Spleen (tissue), 11 donors: ENCODE results near the gene GPR45. TPM values are rescaled to one million over a fixed set of nuclear protein-coding genes. Genes with fewer than 3 reads are reported as not detected.
"Not testable (repeated sequence)": the region's sequence is repeated elsewhere in the genome, so short reads cannot be mapped to it uniquely, and the experiment has no call there.

ENCODE experiments used
- DNase-seq: peaks from one replicate; pipeline ENCODE4 v3.0.0-alpha.2; 2020
- H3K27ac ChIP-seq, 8 donors: fragments of 200-600 bp; sonication (generic) in 7 of 8; 1 replicate in 4 of 8; 2 replicates in 4 of 8; pipeline versions ENCODE4 v1.5.0 to v1.8.0; 2016 to 2021; ENCODE audit warnings: inconsistent platforms in 4 of 8, mild to moderate bottlenecking in 4 of 8, moderate library complexity in 1 of 8
- H3K27me3 ChIP-seq, 7 donors: fragments of 200-600 bp; sonication (generic) in 6 of 7; replicated peaks in 1 of 7; 1 replicate in 4 of 7; 2 replicates in 3 of 7; pipeline versions ENCODE4 v1.5.0 to v1.8.0; 2016 to 2021; ENCODE audit warnings: inconsistent platforms in 3 of 7, mild to moderate bottlenecking in 1 of 7
- H3K36me3 ChIP-seq, 6 donors: fragments of 200-600 bp; sonication (generic) in 5 of 6; 1 replicate in 4 of 6; 2 replicates in 2 of 6; pipeline versions ENCODE4 v1.5.0 to v1.8.0; 2016 to 2021; ENCODE audit warnings: inconsistent platforms in 2 of 6
- H3K4me1 ChIP-seq, 6 donors: fragments of 200-600 bp; sonication (generic) in 5 of 6; 1 replicate in 3 of 6; 2 replicates in 3 of 6; pipeline versions ENCODE4 v1.5.0 to v1.8.0; 2016 to 2021; ENCODE audit warnings: inconsistent platforms in 3 of 6
- H3K4me3 ChIP-seq, 8 donors: fragments of 200-600 bp; sonication (generic) in 7 of 8; 1 replicate in 4 of 8; 2 replicates in 4 of 8; pipeline versions ENCODE4 v1.5.0 to v1.8.0; 2016 to 2021; ENCODE audit warnings: inconsistent platforms in 4 of 8, mild to moderate bottlenecking in 4 of 8, moderate library complexity in 2 of 8
- H3K9me3 ChIP-seq, 8 donors: fragments of 200-600 bp; sonication (generic) in 7 of 8; 1 replicate in 4 of 8; 2 replicates in 4 of 8; pipeline versions ENCODE4 v1.5.0 to v1.8.0; 2016 to 2021; ENCODE audit warnings: inconsistent platforms in 4 of 8
- POLR2A ChIP-seq, 3 donors: fragments of 450-650 bp; IDR thresholded peaks; one replicate each; pipeline ENCODE4 v1.5.1; 2017; ENCODE audit warnings: antibody characterized with exemption in 3 of 3, mild to moderate bottlenecking in 1 of 3
- POLR2AphosphoS5 ChIP-seq, 3 donors: sonication (generic); formaldehyde crosslinking; IDR thresholded peaks; one replicate each; pipeline ENCODE4 v1.5.1; 2017; ENCODE audit warnings: antibody characterized with exemption in 3 of 3
- WGBS, 5 donors: extraction: QIAGEN DNeasy Blood & Tissue Kit in 3 of 5; methylation state at CpG; one replicate each; pipeline versions ENCODE4 v1.1.5 to v1.1.7; 2013 to 2018; 5-methylcytosine and 5-hydroxymethylcytosine counted together
- intact Hi-C: fragments of 100-400 bp; cut with DNase I; formaldehyde crosslinking; loops from one replicate; pipeline ENCODE4 v1.15.0; 2023; ENCODE audit warnings: low total_unique reads
- polyA plus RNA-seq, 3 donors: library from polyadenylated mRNA; stranded (reverse); fragments of 200-250 nt; gene quantifications; one replicate each; pipeline ENCODE4 v1.2.1, GENCODE V29; 2013
- total RNA-seq, 7 donors: library from RNA; depleted of rRNA in 3 of 7; stranded (reverse); fragments of >200 nt in 3 of 7; fragmentation: NEBNext Ultra II Directional in 4 of 7; extraction: Animal tissue kit (Norgen Biotek cat#: 25700) in 4 of 7; gene quantifications; one replicate each; pipeline versions ENCODE4 v1.1.0 to v1.2.1, GENCODE V29; 2016 to 2021
- TF ChIP-seq, protein P1 (sequence below), 11 experiments: fragments of 200-600 bp in 7 of 11; fragments of 450-650 bp in 4 of 11; sonication (generic) in 4 of 11; IDR thresholded peaks in 8 of 11; conservative IDR thresholded peaks in 3 of 11; 1 replicate in 7 of 11; 2 replicates in 4 of 11; pipeline versions ENCODE4 v1.4.0 to v1.8.0; 2016 to 2021; ENCODE audit warnings: antibody characterized with exemption in 11 of 11, inconsistent platforms in 4 of 11, mild to moderate bottlenecking in 1 of 11
- donor health status: healthy with polysubstance abuse.
- donor health status: DM: no; HTN: no; CAD: no; lungs with moderate emphysema.
- donor health status: DM: no; HTN: no; CAD: no.
- donor health status: Bipolar disorder and iron deficiency.
- donor health status: healthy.
- donor health status: DM: no; HTN: no; CAD: no.
- donor health status: DM: yes; HTN: yes; CAD: no.

The GPR45 gene
- total and polyA plus RNA-seq, 10 donors, result not detected

DNA sequence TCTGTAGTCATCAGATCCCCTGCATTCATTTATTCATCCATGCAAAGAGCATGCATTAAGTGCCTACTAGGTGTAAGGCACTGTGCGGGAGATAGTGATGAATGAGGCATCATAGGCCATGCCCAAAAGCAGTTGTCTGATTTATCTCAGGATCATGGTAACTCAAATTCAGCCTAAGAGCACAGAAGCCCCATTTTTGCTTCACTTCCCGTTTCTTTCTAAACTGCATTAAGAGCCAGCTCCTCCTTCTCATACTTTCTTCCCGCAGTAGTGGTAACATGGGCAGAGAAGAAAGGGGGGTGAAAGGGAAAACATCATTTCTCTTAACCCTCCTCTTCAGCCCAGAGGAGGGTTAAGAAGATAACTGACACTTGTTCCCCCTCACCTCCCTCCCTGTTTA lies 2.9 kb downstream of the GPR45 start:
- H3K4me3 ChIP-seq, result no peak overlapping the region
- H3K36me3 ChIP-seq, result no peaks in the 10 kb centered on the region
- no peak for DNase-seq
- TF ChIP-seq, protein P1, sequence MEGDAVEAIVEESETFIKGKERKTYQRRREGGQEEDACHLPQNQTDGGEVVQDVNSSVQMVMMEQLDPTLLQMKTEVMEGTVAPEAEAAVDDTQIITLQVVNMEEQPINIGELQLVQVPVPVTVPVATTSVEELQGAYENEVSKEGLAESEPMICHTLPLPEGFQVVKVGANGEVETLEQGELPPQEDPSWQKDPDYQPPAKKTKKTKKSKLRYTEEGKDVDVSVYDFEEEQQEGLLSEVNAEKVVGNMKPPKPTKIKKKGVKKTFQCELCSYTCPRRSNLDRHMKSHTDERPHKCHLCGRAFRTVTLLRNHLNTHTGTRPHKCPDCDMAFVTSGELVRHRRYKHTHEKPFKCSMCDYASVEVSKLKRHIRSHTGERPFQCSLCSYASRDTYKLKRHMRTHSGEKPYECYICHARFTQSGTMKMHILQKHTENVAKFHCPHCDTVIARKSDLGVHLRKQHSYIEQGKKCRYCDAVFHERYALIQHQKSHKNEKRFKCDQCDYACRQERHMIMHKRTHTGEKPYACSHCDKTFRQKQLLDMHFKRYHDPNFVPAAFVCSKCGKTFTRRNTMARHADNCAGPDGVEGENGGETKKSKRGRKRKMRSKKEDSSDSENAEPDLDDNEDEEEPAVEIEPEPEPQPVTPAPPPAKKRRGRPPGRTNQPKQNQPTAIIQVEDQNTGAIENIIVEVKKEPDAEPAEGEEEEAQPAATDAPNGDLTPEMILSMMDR (IDR thresholded peaks at IDR 0.05 in 8 of 11, conservative IDR thresholded peaks at IDR 0.05 in 3 of 11), result no peak
- TF ChIP-seq POLR2AphosphoS5 (IDR thresholded peaks at IDR 0.05), result no peak
- TF ChIP-seq POLR2A (IDR thresholded peaks at IDR 0.05), result no peak
- H3K4me1 ChIP-seq, result no peaks in the 10 kb centered on the region
- WGBS, 5 donors, result 45 to 66% (median 57%) methylated on average over 3 of the region's 3 CpGs
- no peaks in the 10 kb centered on the region for H3K27me3 ChIP-seq
- H3K9me3 ChIP-seq, result no peaks in the 10 kb centered on the region
- H3K27ac ChIP-seq, result no peak overlapping the region
- intact Hi-C loops, result no loop called here

GRCh38 chr2:105248316-105249070 lies 7.0 kb downstream of the GPR45 start:
- H3K36me3 ChIP-seq, result no peaks in the 10 kb centered on the region
- no peak for DNase-seq
- H3K4me3 ChIP-seq, result no peak overlapping the region
- no peak overlapping the region for H3K27ac ChIP-seq
- WGBS, 5 donors, result 70 to 98% (median 85%) methylated on average over 4 of the region's 4 CpGs
- TF ChIP-seq, protein P1 (IDR thresholded peaks at IDR 0.05 in 8 of 11, conservative IDR thresholded peaks at IDR 0.05 in 3 of 11), result no peak
- TF ChIP-seq POLR2A (IDR thresholded peaks at IDR 0.05) (no peak), POLR2AphosphoS5 (IDR thresholded peaks at IDR 0.05) (no peak)
- no peaks in the 10 kb centered on the region for H3K27me3 ChIP-seq
- no peaks in the 10 kb centered on the region for H3K9me3 ChIP-seq
- no peaks in the 10 kb centered on the region for H3K4me1 ChIP-seq
- intact Hi-C loops, result no loop called here

DNA sequence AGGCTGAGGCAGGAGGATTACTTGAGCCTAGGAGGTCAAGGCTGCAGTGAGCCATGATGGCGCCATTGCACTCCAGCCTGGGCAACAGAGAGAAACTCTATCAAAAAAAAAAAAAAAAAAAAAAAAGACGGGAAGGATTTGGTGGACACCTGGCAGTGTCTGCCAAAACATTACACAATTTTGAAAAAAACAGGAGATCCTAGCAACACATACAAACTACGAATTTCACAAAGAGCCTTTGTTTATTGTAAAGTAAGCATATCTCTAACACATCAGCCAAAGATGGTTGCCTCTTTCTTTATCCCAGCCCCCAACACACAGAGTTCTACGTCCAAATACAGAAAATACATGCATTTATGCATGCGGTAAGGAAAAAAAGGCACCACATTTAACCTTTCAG lies 7.6 kb downstream of the GPR45 start:
- Histone ChIP-seq H3K9me3 (no peaks in the 10 kb centered on the region), H3K4me3 (no peak overlapping the region), H3K4me1 (peaks cover 0 to 1% (median 0%) of the 10 kb centered on the region in 6 donors), H3K36me3 (no peaks in the 10 kb centered on the region), H3K27ac (no peak overlapping the region), H3K27me3 (no peaks in the 10 kb centered on the region)
- intact Hi-C loops, result no loop called here
- 77 to 93% (median 89%) methylated on average over 5 of the region's 5 CpGs for WGBS, 5 donors
- TF ChIP-seq, protein P1 (IDR thresholded peaks at IDR 0.05 in 8 of 11, conservative IDR thresholded peaks at IDR 0.05 in 3 of 11), result no peak
- TF ChIP-seq POLR2AphosphoS5 (IDR thresholded peaks at IDR 0.05), result no peak
- TF ChIP-seq POLR2A (IDR thresholded peaks at IDR 0.05), result no peak
- DNase-seq, result no peak

GRCh38 chr2:105249891-105250290 lies 8.3 kb downstream of the GPR45 start:
- no peak for DNase-seq
- H3K9me3 ChIP-seq, result no peaks in the 10 kb centered on the region
- no peak overlapping the region for H3K27ac ChIP-seq
- H3K36me3 ChIP-seq, result no peaks in the 10 kb centered on the region
- intact Hi-C loops, result no loop called here
- H3K4me3 ChIP-seq, result no peak overlapping the region
- H3K4me1 ChIP-seq, result peaks cover 0 to 8% (median 0%) of the 10 kb centered on the region in 6 donors
- no peak for TF ChIP-seq POLR2A (IDR thresholded peaks at IDR 0.05)
- TF ChIP-seq, protein P1 (IDR thresholded peaks at IDR 0.05 in 8 of 11, conservative IDR thresholded peaks at IDR 0.05 in 3 of 11), result no peak
- TF ChIP-seq POLR2AphosphoS5 (IDR thresholded peaks at IDR 0.05), result no peak
- 89 to 94% (median 93%) methylated on average over 4 of the region's 4 CpGs for WGBS, 5 donors
- H3K27me3 ChIP-seq, result no peaks in the 10 kb centered on the region

- WGBS, 5 donors, result 95 to 98% (median 96%) methylated on average over 24 to 43 of the region's 43 CpGs
- H3K36me3 ChIP-seq, H3K27me3 ChIP-seq, H3K4me1 ChIP-seq, H3K9me3 ChIP-seq, H3K27ac ChIP-seq, intact Hi-C loops, DNase-seq, H3K4me3 ChIP-seq: not testable (repeated sequence)
Measured at GRCh38 chr2:105251016-105251648, 9.6 kb downstream of the GPR45 start.
